GM19468 (cell line): ENCODE results near the gene FAM120AOS.

Source experiments
- ATAC-seq: cut with Tn5 transposase; IDR thresholded peaks from one replicate; pipeline ENCODE4 v1.9.1; 2021; ENCODE audit warnings: mild to moderate bottlenecking, moderate library complexity, moderate number of reproducible peaks; ENCODE audit not compliant: unreplicated experiment; ENCODE audit errors: extremely low read depth

FAM120AOS gene

DNA sequence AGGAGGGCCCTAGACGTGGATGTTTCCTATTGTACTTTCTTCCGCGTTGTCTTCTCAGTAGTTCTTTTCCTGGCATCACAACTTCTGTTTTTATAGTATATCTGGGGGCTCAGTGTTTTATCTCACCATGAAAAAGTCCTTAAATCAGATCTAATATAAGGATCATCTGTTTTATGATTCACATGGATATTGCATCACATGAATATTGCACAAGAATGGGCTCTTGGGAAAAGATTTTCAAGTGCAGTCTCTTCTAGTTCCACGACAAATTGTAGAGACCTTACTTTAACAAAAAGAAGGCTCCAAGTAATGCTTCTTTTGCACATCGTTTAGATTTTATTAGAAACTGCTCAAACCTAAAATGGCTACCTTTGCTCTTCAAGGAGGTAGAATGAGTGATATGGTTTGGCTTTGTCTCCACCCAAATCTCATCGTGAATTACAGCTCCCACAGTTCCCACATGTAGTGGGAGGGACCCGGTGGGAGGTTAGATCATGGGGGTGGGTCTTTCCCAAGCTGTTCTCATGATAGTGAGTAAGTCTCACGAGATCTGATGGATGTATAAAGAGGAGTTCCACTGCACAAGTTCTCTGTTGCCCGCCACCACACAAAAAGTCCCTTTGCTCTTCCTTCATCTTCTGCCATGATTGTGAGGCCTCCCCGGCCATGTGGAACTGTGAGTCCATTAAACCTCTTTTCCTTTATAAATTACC is 55.6 kb downstream of the FAM120AOS start:
- no peak for ATAC-seq
